ENCODE measurements around the gene CHN1. TPM values are rescaled to one million over a fixed set of nuclear protein-coding genes. Genes with fewer than 3 reads are reported as not detected.

Gene CHN1
- total and polyA plus RNA-seq, 2 donors from 2014 or later: 6.5 to 14.1 TPM

GRCh38 chr2:174826051-174826450 is 179.1 kb downstream of the CHN1 start:
- DNase-seq: peak in 3 of 5 donors; percentile 21 to 75 (median 60)
- intact Hi-C loops (cut with DNase I): no loop called here
- TF ChIP-seq CTCF (IDR thresholded peaks at IDR 0.05; ENCODE audit: borderline replicate concordance, extremely low read depth, insufficient read depth): no peak

GRCh38 chr2:174824068-174824467 is 181.1 kb downstream of the CHN1 start:
- TF ChIP-seq CTCF (IDR thresholded peaks at IDR 0.05; ENCODE audit: borderline replicate concordance, extremely low read depth, insufficient read depth): no peak
- Histone ChIP-seq H3K27ac (ENCODE audit: low read depth in 2 of 2, low read length in 2 of 2) (no peak overlapping the region), H3K36me3 (ENCODE audit: control insufficient read depth in 2 of 3, insufficient read depth in 3 of 3, low read length in 3 of 3) (no peaks in the 10 kb centered on the region), H3K9ac (ENCODE audit: low read length in 3 of 3) (no peak overlapping the region), H3K27me3 (ENCODE audit: control insufficient read depth, insufficient read depth, low read length) (no peaks in the 10 kb centered on the region), H3K9me3 (ENCODE audit: control insufficient read depth in 2 of 3, insufficient read depth in 1 of 3, low read length in 3 of 3) (no peaks in the 10 kb centered on the region), H3K4me1 (ENCODE audit: control insufficient read depth in 2 of 3, insufficient read depth in 2 of 3, low read depth in 1 of 3, low read length in 3 of 3) (peaks cover 0 to 3% (median 2%) of the 10 kb centered on the region in 3 donors), H3K4me3 (ENCODE audit: low read length in 3 of 3) (no peak overlapping the region)
- intact Hi-C loops (cut with DNase I): no loop called here
- FAIRE-seq: no peak
- DNase-seq: no peak

More at GRCh38 chr2:174826051-174826450, 179.1 kb downstream of the CHN1 start:
- Histone ChIP-seq H3K27ac (ENCODE audit: low read depth in 2 of 2, low read length in 2 of 2) (no peak overlapping the region), H3K4me1 (ENCODE audit: control insufficient read depth in 2 of 3, insufficient read depth in 2 of 3, low read depth in 1 of 3, low read length in 3 of 3) (peaks cover 0 to 3% (median 2%) of the 10 kb centered on the region in 3 donors), H3K9me3 (ENCODE audit: control insufficient read depth in 2 of 3, insufficient read depth in 1 of 3, low read length in 3 of 3) (no peaks in the 10 kb centered on the region), H3K36me3 (ENCODE audit: control insufficient read depth in 2 of 3, insufficient read depth in 3 of 3, low read length in 3 of 3) (no peaks in the 10 kb centered on the region), H3K4me3 (ENCODE audit: low read length in 3 of 3) (no peak overlapping the region), H3K27me3 (ENCODE audit: control insufficient read depth, insufficient read depth, low read length) (no peaks in the 10 kb centered on the region), H3K9ac (ENCODE audit: low read length in 3 of 3) (no peak overlapping the region)
- no peak for FAIRE-seq

GRCh38 chr2:174821628-174822027 is 183.6 kb downstream of the CHN1 start:
- Histone ChIP-seq H3K27me3 (ENCODE audit: control insufficient read depth, insufficient read depth, low read length) (no peaks in the 10 kb centered on the region), H3K9ac (ENCODE audit: low read length in 3 of 3) (no peak overlapping the region), H3K4me1 (ENCODE audit: control insufficient read depth in 2 of 3, insufficient read depth in 2 of 3, low read depth in 1 of 3, low read length in 3 of 3) (peaks cover 0 to 3% (median 0%) of the 10 kb centered on the region in 3 donors), H3K9me3 (ENCODE audit: control insufficient read depth in 2 of 3, insufficient read depth in 1 of 3, low read length in 3 of 3) (no peaks in the 10 kb centered on the region), H3K4me3 (ENCODE audit: low read length in 3 of 3) (no peak overlapping the region), H3K27ac (ENCODE audit: low read depth in 2 of 2, low read length in 2 of 2) (no peak overlapping the region), H3K36me3 (ENCODE audit: control insufficient read depth in 2 of 3, insufficient read depth in 3 of 3, low read length in 3 of 3) (no peaks in the 10 kb centered on the region)
- no peak for TF ChIP-seq CTCF (IDR thresholded peaks at IDR 0.05; ENCODE audit: borderline replicate concordance, extremely low read depth, insufficient read depth)
- intact Hi-C loops (cut with DNase I): no loop called here
- DNase-seq (no peak), FAIRE-seq (no peak)

- no peaks in the 10 kb centered on the region for H3K9me3 ChIP-seq (ENCODE audit: control insufficient read depth in 2 of 3, insufficient read depth in 1 of 3, low read length in 3 of 3)
- no peaks in the 10 kb centered on the region for H3K4me1 ChIP-seq (ENCODE audit: control insufficient read depth in 2 of 3, insufficient read depth in 2 of 3, low read depth in 1 of 3, low read length in 3 of 3)
- no peaks in the 10 kb centered on the region for H3K27me3 ChIP-seq (ENCODE audit: control insufficient read depth, insufficient read depth, low read length)
- no peak overlapping the region for H3K9ac ChIP-seq (ENCODE audit: low read length in 3 of 3)
- no peak overlapping the region for H3K27ac ChIP-seq (ENCODE audit: low read depth in 2 of 2, low read length in 2 of 2)
- H3K36me3 ChIP-seq (ENCODE audit: control insufficient read depth in 2 of 3, insufficient read depth in 3 of 3, low read length in 3 of 3): no peaks in the 10 kb centered on the region
- DNase-seq: no peak
- no peak overlapping the region for H3K4me3 ChIP-seq (ENCODE audit: low read length in 3 of 3)
- intact Hi-C loops (cut with DNase I): no loop called here
- no peak for TF ChIP-seq CTCF (IDR thresholded peaks at IDR 0.05; ENCODE audit: borderline replicate concordance, extremely low read depth, insufficient read depth)
- FAIRE-seq: no peak
Measured at GRCh38 chr2:174820361-174820760, 184.8 kb downstream of the CHN1 start.

All from kidney (tissue), 14 donors.